Measurements from ENCODE around the gene TPCN1.

Gene TPCN1

DNA sequence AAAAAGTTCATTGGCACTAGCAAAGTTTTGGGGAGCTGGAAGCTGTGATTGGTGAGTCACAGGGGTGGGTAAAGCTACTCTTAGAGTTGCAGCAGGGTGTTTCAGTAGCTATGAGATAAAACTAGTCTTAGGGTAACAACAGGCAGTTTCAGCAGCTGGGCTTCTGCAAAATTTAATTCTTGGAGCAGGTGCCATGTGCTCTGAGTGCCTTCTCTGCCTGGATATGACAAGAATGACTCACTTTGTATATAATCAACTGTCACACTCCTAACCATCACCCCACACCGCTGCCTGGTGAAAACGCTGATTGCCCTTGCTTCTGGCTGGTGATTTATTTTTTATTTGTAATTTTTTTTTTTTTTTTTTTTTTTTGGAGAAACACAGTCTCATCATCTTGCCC is 126.6 kb downstream of the TPCN1 start:
- DNase-seq: no peak
